Breast epithelium (tissue), 4 donors: Measurements from ENCODE around the gene PTPRN2. TPM values are rescaled to one million over a fixed set of nuclear protein-coding genes. Genes with fewer than 3 reads are reported as not detected.
"Not testable (repeated sequence)": the region's sequence is repeated elsewhere in the genome, so short reads cannot be mapped to it uniquely, and the experiment has no call there.

Source experiments
- DNase-seq, 2 donors: peaks; one replicate each; pipeline ENCODE4 v3.0.0-alpha.2; 2019; ENCODE audit warnings: low spot score in 2 of 2
- H3K27ac ChIP-seq, 2 donors: fragments of 200-600 bp; sonication (generic) in 1 of 2; one replicate each; pipeline ENCODE4 v1.5.1; 2016 to 2019; ENCODE audit warnings: mild to moderate bottlenecking in 1 of 2
- H3K27me3 ChIP-seq, 2 donors: fragments of 200-600 bp; sonication (generic) in 1 of 2; one replicate each; pipeline versions ENCODE4 v1.5.1 to v1.6.0; 2017 to 2019; ENCODE audit warnings: control low read depth in 1 of 2, mild to moderate bottlenecking in 1 of 2
- H3K36me3 ChIP-seq: fragments of 200-600 bp; one replicate; pipeline ENCODE4 v1.5.1; 2019
- H3K4me1 ChIP-seq, 2 donors: fragments of 200-600 bp; sonication (generic); one replicate each; pipeline ENCODE4 v1.5.1; 2016 to 2019; ENCODE audit warnings: control low read depth in 1 of 2
- H3K4me3 ChIP-seq, 3 donors: fragments of 200-600 bp; sonication (generic); 1 replicate in 2 of 3; 2 replicates in 1 of 3; pipeline ENCODE4 v1.5.1; 2016 to 2019; ENCODE audit warnings: mild to moderate bottlenecking in 3 of 3, moderate library complexity in 2 of 3
- H3K9me3 ChIP-seq, 2 donors: fragments of 200-600 bp; sonication (generic) in 1 of 2; one replicate each; pipeline ENCODE4 v1.5.1; 2016 to 2019; ENCODE audit warnings: control low read depth in 1 of 2
- CTCF ChIP-seq, 3 donors: fragments of 450-650 bp; IDR thresholded peaks; one replicate each; pipeline ENCODE4 v1.5.1; 2016 to 2017; ENCODE audit warnings: antibody characterized with exemption in 3 of 3, mild to moderate bottlenecking in 3 of 3, moderate library complexity in 3 of 3
- POLR2A ChIP-seq: fragments of 450-650 bp; IDR thresholded peaks from one replicate; pipeline ENCODE4 v1.6.1; 2016; ENCODE audit warnings: antibody characterized with exemption, mild to moderate bottlenecking, moderate library complexity
- POLR2AphosphoS5 ChIP-seq, 3 donors: sonication (generic); formaldehyde crosslinking; IDR thresholded peaks; one replicate each; pipeline ENCODE4 v1.6.1; 2017; ENCODE audit warnings: antibody characterized with exemption in 3 of 3
- intact Hi-C: fragments of 100-400 bp; cut with DNase I; formaldehyde crosslinking; loops from one replicate; pipeline ENCODE4 v1.15.1; 2023; ENCODE audit warnings: low total_unique reads
- total RNA-seq, 3 donors: library from RNA; depleted of rRNA; stranded (reverse); fragments of >200 nt; gene quantifications; one replicate each; pipeline ENCODE4 v1.1.0, GENCODE V29; 2016

PTPRN2 gene
- total RNA-seq, 3 donors from 2014 or later, result 1.6 to 2.2 (median 2.2) TPM

- no peak overlapping the region for H3K4me3 ChIP-seq
- DNase-seq, result peak in 1 of 2 donors; percentile 30
- intact Hi-C loops, result no loop called here
- H3K36me3 ChIP-seq, result no peaks in the 10 kb centered on the region
- no peaks in the 10 kb centered on the region for H3K27me3 ChIP-seq
- TF ChIP-seq POLR2AphosphoS5 (IDR thresholded peaks at IDR 0.05), result no peak
- no peak for TF ChIP-seq POLR2A
- no peaks in the 10 kb centered on the region for H3K4me1 ChIP-seq
- no peak overlapping the region for H3K27ac ChIP-seq
- peaks cover 0 to 8% of the 10 kb centered on the region in 2 donors for H3K9me3 ChIP-seq
Observed at GRCh38 chr7:158343936-158344455, 243.6 kb downstream of the PTPRN2 start.

- Histone ChIP-seq H3K36me3 (no peaks in the 10 kb centered on the region), H3K27me3 (no peaks in the 10 kb centered on the region), H3K4me1 (no peaks in the 10 kb centered on the region), H3K4me3 (no peak overlapping the region), H3K9me3 (peaks cover 0 to 8% of the 10 kb centered on the region in 2 donors), H3K27ac (no peak overlapping the region)
- TF ChIP-seq CTCF (IDR thresholded peaks at IDR 0.05) (no peak), POLR2A (no peak), POLR2AphosphoS5 (IDR thresholded peaks at IDR 0.05) (no peak)
- no peak for DNase-seq
- intact Hi-C loops, result no loop called here
Observed at GRCh38 chr7:158343526-158343925, 244.1 kb downstream of the PTPRN2 start.

- H3K4me1 ChIP-seq, H3K27ac ChIP-seq, H3K36me3 ChIP-seq, H3K4me3 ChIP-seq, intact Hi-C loops, H3K9me3 ChIP-seq, H3K27me3 ChIP-seq: not testable (repeated sequence)
- peak in 1 of 2 donors; percentile 22 for DNase-seq
Observed at GRCh38 chr7:158341097-158341496, 246.5 kb downstream of the PTPRN2 start.

GRCh38 chr7:158336952-158337351 lies 250.7 kb downstream of the PTPRN2 start:
- H3K4me3 ChIP-seq, H3K27ac ChIP-seq, H3K4me1 ChIP-seq, H3K36me3 ChIP-seq, intact Hi-C loops, H3K9me3 ChIP-seq, H3K27me3 ChIP-seq: not testable (repeated sequence)
- peak in 1 of 2 donors; percentile 50 for DNase-seq

GRCh38 chr7:158332516-158332915 lies 255.1 kb downstream of the PTPRN2 start:
- H3K27ac ChIP-seq, H3K27me3 ChIP-seq, H3K4me1 ChIP-seq, H3K4me3 ChIP-seq, H3K36me3 ChIP-seq, intact Hi-C loops: not testable (repeated sequence)
- DNase-seq, result peak in 1 of 2 donors; percentile 40
- H3K9me3 ChIP-seq, result peaks cover 0 to 10% of the 10 kb centered on the region in 2 donors

- H3K27me3 ChIP-seq, H3K36me3 ChIP-seq, intact Hi-C loops, H3K27ac ChIP-seq, H3K4me3 ChIP-seq, H3K4me1 ChIP-seq: not testable (repeated sequence)
- H3K9me3 ChIP-seq, result peaks cover 0 to 11% of the 10 kb centered on the region in 2 donors
- peak in 1 of 2 donors; percentile 47 for DNase-seq
Observed at GRCh38 chr7:158331826-158332450, 255.7 kb downstream of the PTPRN2 start.

- Histone ChIP-seq H3K4me3 (no peak overlapping the region), H3K27ac (no peak overlapping the region), H3K9me3 (peaks cover 0 to 11% of the 10 kb centered on the region in 2 donors), H3K4me1 (no peaks in the 10 kb centered on the region), H3K36me3 (no peaks in the 10 kb centered on the region), H3K27me3 (peaks cover 0 to 14% of the 10 kb centered on the region in 2 donors)
- no peak for DNase-seq
- TF ChIP-seq CTCF (IDR thresholded peaks at IDR 0.05) (no peak), POLR2AphosphoS5 (IDR thresholded peaks at IDR 0.05) (no peak), POLR2A (no peak)
- intact Hi-C loops, result no loop called here
Observed at GRCh38 chr7:158329686-158330085, 257.9 kb downstream of the PTPRN2 start.
